ENCODE data around the gene SPAG4. TPM values are rescaled to one million over a fixed set of nuclear protein-coding genes. Genes with fewer than 3 reads are reported as not detected.

The SPAG4 gene
- total RNA-seq, 1 donor from 2014 or later, result 15.2 TPM

- no peak for DNase-seq (ENCODE audit: low spot score)
- Mint-ChIP-seq H3K4me3 (ENCODE audit: unreplicated experiment) (no peak overlapping the region), H3K36me3 (ENCODE audit: low read depth, unreplicated experiment) (no peaks in the 10 kb centered on the region), H3K27me3 (ENCODE audit: unreplicated experiment) (no peaks in the 10 kb centered on the region), H3K27ac (ENCODE audit: unreplicated experiment) (no peak overlapping the region), H3K4me1 (ENCODE audit: unreplicated experiment) (peaks cover 12% of the 10 kb centered on the region), H3K9me3 (ENCODE audit: unreplicated experiment) (no peaks in the 10 kb centered on the region)
- TF ChIP-seq CTCF (IDR thresholded peaks at IDR 0.05; ENCODE audit: unreplicated experiment), result no peak
Observed at GRCh38 chr20:35641743-35642142, 26.1 kb downstream of the SPAG4 start.

GRCh38 chr20:35643045-35643444 lies 27.4 kb downstream of the SPAG4 start:
- Mint-ChIP-seq H3K9me3 (ENCODE audit: unreplicated experiment) (no peaks in the 10 kb centered on the region), H3K4me3 (ENCODE audit: unreplicated experiment) (no peak overlapping the region), H3K27me3 (ENCODE audit: unreplicated experiment) (no peaks in the 10 kb centered on the region), H3K27ac (ENCODE audit: unreplicated experiment) (no peak overlapping the region), H3K36me3 (ENCODE audit: low read depth, unreplicated experiment) (no peaks in the 10 kb centered on the region), H3K4me1 (ENCODE audit: unreplicated experiment) (peaks cover 16% of the 10 kb centered on the region)
- DNase-seq (ENCODE audit: low spot score), result no peak
- no peak for TF ChIP-seq CTCF (IDR thresholded peaks at IDR 0.05; ENCODE audit: unreplicated experiment)

- no peak for DNase-seq (ENCODE audit: low spot score)
- H3K36me3 Mint-ChIP-seq (ENCODE audit: low read depth, unreplicated experiment), result no peaks in the 10 kb centered on the region
- no peaks in the 10 kb centered on the region for H3K9me3 Mint-ChIP-seq (ENCODE audit: unreplicated experiment)
- H3K27me3 Mint-ChIP-seq (ENCODE audit: unreplicated experiment), result no peaks in the 10 kb centered on the region
- peaks cover 16% of the 10 kb centered on the region for H3K4me1 Mint-ChIP-seq (ENCODE audit: unreplicated experiment)
- H3K4me3 Mint-ChIP-seq (ENCODE audit: unreplicated experiment), result no peak overlapping the region
- no peak overlapping the region for H3K27ac Mint-ChIP-seq (ENCODE audit: unreplicated experiment)
- TF ChIP-seq CTCF (IDR thresholded peaks at IDR 0.05; ENCODE audit: unreplicated experiment), result no peak
Observed at GRCh38 chr20:35644806-35645205, 29.2 kb downstream of the SPAG4 start.

- no peak for TF ChIP-seq CTCF (IDR thresholded peaks at IDR 0.05; ENCODE audit: unreplicated experiment)
- no peak overlapping the region for H3K27ac Mint-ChIP-seq (ENCODE audit: unreplicated experiment)
- no peak overlapping the region for H3K4me3 Mint-ChIP-seq (ENCODE audit: unreplicated experiment)
- H3K27me3 Mint-ChIP-seq (ENCODE audit: unreplicated experiment), result no peaks in the 10 kb centered on the region
- no peak for DNase-seq (ENCODE audit: low spot score)
- H3K9me3 Mint-ChIP-seq (ENCODE audit: unreplicated experiment), result no peaks in the 10 kb centered on the region
- H3K4me1 Mint-ChIP-seq (ENCODE audit: unreplicated experiment), result peaks cover 16% of the 10 kb centered on the region
- H3K36me3 Mint-ChIP-seq (ENCODE audit: low read depth, unreplicated experiment), result peaks cover 3% of the 10 kb centered on the region
Observed at GRCh38 chr20:35648836-35649235, 33.2 kb downstream of the SPAG4 start.

- H3K27ac Mint-ChIP-seq (ENCODE audit: unreplicated experiment), result no peak overlapping the region
Observed at GRCh38 chr20:35650632-35651031, 35.0 kb downstream of the SPAG4 start.

More at GRCh38 chr20:35650632-35651031, 35.0 kb downstream of the SPAG4 start:
- Mint-ChIP-seq H3K4me1 (ENCODE audit: unreplicated experiment) (peaks cover 6% of the 10 kb centered on the region), H3K4me3 (ENCODE audit: unreplicated experiment) (no peak overlapping the region), H3K36me3 (ENCODE audit: low read depth, unreplicated experiment) (peaks cover 3% of the 10 kb centered on the region), H3K9me3 (ENCODE audit: unreplicated experiment) (no peaks in the 10 kb centered on the region), H3K27me3 (ENCODE audit: unreplicated experiment) (no peaks in the 10 kb centered on the region)
- no peak for DNase-seq (ENCODE audit: low spot score)
- no peak for TF ChIP-seq CTCF (IDR thresholded peaks at IDR 0.05; ENCODE audit: unreplicated experiment)
